Peyer's patch (tissue), 4 donors: ENCODE data around the gene ZBTB14. TPM values are rescaled to one million over a fixed set of nuclear protein-coding genes. Genes with fewer than 3 reads are reported as not detected.
A peak's percentile ranks its signal among the peaks of the same experiment; 100 is the strongest.

Experiments
- DNase-seq, 3 donors: peaks; one replicate each; pipeline ENCODE4 v3.0.0-alpha.2; 2017 to 2019
- H3K27ac ChIP-seq, 4 donors: fragments of 200-600 bp; sonication (generic); one replicate each; pipeline ENCODE4 v1.5.1; 2016 to 2019
- H3K27me3 ChIP-seq, 2 donors: fragments of 200-600 bp; sonication (generic); one replicate each; pipeline ENCODE4 v1.5.1; 2019
- H3K36me3 ChIP-seq, 3 donors: fragments of 200-600 bp; sonication (generic); one replicate each; pipeline ENCODE4 v1.5.1; 2016 to 2019
- H3K4me1 ChIP-seq, 4 donors: fragments of 200-600 bp; sonication (generic); one replicate each; pipeline ENCODE4 v1.5.1; 2016 to 2019
- H3K4me3 ChIP-seq, 4 donors: fragments of 200-600 bp; sonication (generic); 1 replicate in 3 of 4; 2 replicates in 1 of 4; pipeline ENCODE4 v1.5.1; 2016 to 2019; ENCODE audit warnings: mild to moderate bottlenecking in 1 of 4
- H3K9me3 ChIP-seq, 4 donors: fragments of 200-600 bp; sonication (generic); one replicate each; pipeline ENCODE4 v1.5.1; 2016 to 2019; ENCODE audit warnings: mild to moderate bottlenecking in 1 of 4
- POLR2A ChIP-seq, 2 donors: fragments of 450-650 bp; IDR thresholded peaks; one replicate each; pipeline ENCODE4 v1.5.1; 2017; ENCODE audit warnings: antibody characterized with exemption in 2 of 2, mild to moderate bottlenecking in 2 of 2, moderate library complexity in 2 of 2
- total RNA-seq, 4 donors: library from RNA; depleted of rRNA; stranded (reverse); fragments of >200 nt; gene quantifications; one replicate each; pipeline ENCODE4 v1.1.0, GENCODE V29; 2016
- TF ChIP-seq, protein P1 (sequence below), 6 experiments: fragments of 450-650 bp in 4 of 6; fragments of 200-600 bp in 2 of 6; sonication (generic) in 1 of 6; IDR thresholded peaks; one replicate each; pipeline ENCODE4 v1.5.1; 2017 to 2019; ENCODE audit warnings: antibody characterized with exemption in 6 of 6, mild to moderate bottlenecking in 3 of 6, moderate library complexity in 1 of 6

Gene ZBTB14, protein sequence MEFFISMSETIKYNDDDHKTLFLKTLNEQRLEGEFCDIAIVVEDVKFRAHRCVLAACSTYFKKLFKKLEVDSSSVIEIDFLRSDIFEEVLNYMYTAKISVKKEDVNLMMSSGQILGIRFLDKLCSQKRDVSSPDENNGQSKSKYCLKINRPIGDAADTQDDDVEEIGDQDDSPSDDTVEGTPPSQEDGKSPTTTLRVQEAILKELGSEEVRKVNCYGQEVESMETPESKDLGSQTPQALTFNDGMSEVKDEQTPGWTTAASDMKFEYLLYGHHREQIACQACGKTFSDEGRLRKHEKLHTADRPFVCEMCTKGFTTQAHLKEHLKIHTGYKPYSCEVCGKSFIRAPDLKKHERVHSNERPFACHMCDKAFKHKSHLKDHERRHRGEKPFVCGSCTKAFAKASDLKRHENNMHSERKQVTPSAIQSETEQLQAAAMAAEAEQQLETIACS
- 10 to 100 TPM in 3 of 4 donors, 1 to 10 TPM in 1; 5.8 to 15.0 (median 11.9) TPM for total RNA-seq

DNA sequence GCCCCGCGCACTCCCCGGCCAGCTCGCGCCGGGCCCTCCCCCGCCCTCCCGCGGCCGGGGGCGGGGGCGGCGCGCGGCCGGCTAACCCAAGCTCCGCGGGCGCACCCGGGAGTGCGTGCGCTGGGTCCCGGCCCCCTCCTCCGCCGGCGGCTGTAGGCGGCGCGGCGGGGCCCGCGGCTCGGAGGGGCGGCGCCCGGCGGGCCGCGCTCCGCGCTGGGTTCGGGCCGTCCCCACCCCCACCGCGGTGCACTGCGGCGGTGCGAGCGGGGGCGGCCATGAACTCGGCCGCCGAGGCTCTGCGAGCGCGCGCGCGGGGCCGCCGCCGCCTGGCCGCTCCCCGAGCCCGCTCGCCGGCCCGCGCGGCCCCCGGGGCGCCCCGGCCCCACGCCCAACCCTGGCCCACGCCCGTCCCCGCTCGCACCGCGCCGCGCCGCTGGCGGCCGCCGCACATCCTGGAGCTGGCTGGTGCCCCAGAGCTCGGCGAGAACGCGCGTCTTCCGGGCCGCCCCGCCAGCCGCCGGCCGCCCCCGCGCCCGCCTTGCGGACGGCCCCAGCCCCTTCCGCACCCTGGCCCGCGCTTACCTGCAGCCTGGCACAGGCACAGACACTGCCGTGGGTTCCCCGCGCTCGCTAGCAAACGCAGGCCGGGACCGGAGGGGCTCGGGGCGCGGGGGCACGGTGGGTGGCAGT lies at the start of gene ZBTB14:
TSS of gene ZBTB14 (minus strand) at position 496 of the 690 bp plus-strand sequence. CDS start 2,480 bp downstream, outside the sequence.
- DNase-seq = peak; percentile 51 to 83 (median 81)
- Histone ChIP-seq H3K4me3 (peak within 1 kb of the TSS; percentile 81 to 96 (median 94)), H3K27me3 (no peaks in the 10 kb centered on the region), H3K36me3 (peaks cover 0 to 23% (median 0%) of the 10 kb centered on the region in 3 donors), H3K4me1 (peaks cover 0 to 8% (median 2%) of the 10 kb centered on the region in 4 donors), H3K27ac (peak within 1 kb of the TSS; percentile 99 to 100 (median 100)), H3K9me3 (no peaks in the 10 kb centered on the region)
- TF ChIP-seq POLR2A (IDR thresholded peaks at IDR 0.05) = peak in 1 of 2 donors; percentile 18
- TF ChIP-seq, protein P1, sequence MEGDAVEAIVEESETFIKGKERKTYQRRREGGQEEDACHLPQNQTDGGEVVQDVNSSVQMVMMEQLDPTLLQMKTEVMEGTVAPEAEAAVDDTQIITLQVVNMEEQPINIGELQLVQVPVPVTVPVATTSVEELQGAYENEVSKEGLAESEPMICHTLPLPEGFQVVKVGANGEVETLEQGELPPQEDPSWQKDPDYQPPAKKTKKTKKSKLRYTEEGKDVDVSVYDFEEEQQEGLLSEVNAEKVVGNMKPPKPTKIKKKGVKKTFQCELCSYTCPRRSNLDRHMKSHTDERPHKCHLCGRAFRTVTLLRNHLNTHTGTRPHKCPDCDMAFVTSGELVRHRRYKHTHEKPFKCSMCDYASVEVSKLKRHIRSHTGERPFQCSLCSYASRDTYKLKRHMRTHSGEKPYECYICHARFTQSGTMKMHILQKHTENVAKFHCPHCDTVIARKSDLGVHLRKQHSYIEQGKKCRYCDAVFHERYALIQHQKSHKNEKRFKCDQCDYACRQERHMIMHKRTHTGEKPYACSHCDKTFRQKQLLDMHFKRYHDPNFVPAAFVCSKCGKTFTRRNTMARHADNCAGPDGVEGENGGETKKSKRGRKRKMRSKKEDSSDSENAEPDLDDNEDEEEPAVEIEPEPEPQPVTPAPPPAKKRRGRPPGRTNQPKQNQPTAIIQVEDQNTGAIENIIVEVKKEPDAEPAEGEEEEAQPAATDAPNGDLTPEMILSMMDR (IDR thresholded peaks at IDR 0.05) = peak in 1 of 6 experiments; percentile 4

DNA sequence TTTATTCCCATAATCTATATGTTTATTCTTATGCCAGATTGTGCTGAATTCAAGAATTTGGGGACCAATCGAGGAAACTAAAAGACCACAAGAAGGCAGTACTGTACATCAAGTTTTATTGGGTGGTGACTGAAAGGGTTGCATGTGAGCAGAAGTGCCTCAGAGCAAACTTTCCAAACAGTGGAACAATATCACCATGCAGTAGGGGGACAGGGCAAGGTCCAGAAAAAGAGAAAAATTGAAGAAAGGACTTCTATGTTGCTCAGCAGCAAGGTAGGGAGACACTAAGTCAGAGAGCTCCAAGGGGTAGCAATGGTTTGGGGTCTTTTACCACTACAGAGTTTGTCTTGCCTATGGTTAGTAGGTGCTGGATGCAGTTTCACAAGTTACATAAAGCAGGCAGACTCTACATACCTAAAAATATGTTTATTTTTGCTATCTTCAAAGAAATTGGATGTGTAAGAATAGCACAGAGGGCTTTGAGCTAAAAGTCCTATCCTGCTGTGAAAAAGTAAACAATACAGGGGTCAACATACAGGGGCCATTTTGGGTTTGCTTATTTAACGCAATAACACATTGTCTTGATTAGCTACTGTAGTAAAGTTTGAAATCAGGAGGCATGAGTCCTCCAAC lies 43.8 kb upstream of the ZBTB14 start:
- no peak overlapping the region for H3K4me3 ChIP-seq
- no peaks in the 10 kb centered on the region for H3K9me3 ChIP-seq
- no peaks in the 10 kb centered on the region for H3K36me3 ChIP-seq
- no peak for TF ChIP-seq POLR2A (IDR thresholded peaks at IDR 0.05)
- TF ChIP-seq, protein P1 (IDR thresholded peaks at IDR 0.05) = no peak
- no peak overlapping the region for H3K27ac ChIP-seq
- H3K27me3 ChIP-seq = no peaks in the 10 kb centered on the region
- no peaks in the 10 kb centered on the region for H3K4me1 ChIP-seq
- DNase-seq = no peak

DNA sequence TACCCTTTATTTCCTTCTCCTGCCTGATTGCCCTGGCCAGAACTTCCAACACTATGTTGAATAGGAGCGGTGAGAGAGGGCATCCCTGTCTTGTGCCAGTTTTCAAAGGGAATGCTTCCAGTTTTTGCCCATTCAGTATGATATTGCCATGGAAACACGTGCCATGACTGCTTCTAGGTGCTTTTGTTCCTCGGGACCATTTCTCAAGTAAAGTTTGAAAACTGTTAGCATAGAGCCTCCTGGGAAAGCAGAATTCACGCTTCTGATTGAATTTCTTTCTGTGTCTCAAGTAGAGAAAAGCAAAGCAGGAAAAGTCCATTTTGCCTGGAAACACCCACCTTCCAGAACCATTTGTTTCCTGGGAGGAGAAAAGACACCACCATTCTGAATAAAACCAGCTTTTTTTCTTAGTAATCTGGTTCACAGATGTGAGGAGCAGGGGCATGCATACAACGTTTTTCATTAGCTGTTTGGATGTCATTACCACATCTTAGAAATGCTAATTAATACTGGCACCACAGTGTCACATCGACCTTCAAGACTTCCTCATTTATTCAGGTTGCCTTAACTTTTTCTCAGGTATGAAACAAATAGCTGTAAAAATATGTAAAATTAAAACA lies 39.0 kb upstream of the ZBTB14 start:
- no peak overlapping the region for H3K27ac ChIP-seq
- no peak overlapping the region for H3K4me3 ChIP-seq
- H3K27me3 ChIP-seq = no peaks in the 10 kb centered on the region
- H3K36me3 ChIP-seq = no peaks in the 10 kb centered on the region
- no peak for DNase-seq
- H3K4me1 ChIP-seq = no peaks in the 10 kb centered on the region
- no peaks in the 10 kb centered on the region for H3K9me3 ChIP-seq
- TF ChIP-seq, protein P1 (IDR thresholded peaks at IDR 0.05) = no peak
- TF ChIP-seq POLR2A (IDR thresholded peaks at IDR 0.05) = no peak

DNA sequence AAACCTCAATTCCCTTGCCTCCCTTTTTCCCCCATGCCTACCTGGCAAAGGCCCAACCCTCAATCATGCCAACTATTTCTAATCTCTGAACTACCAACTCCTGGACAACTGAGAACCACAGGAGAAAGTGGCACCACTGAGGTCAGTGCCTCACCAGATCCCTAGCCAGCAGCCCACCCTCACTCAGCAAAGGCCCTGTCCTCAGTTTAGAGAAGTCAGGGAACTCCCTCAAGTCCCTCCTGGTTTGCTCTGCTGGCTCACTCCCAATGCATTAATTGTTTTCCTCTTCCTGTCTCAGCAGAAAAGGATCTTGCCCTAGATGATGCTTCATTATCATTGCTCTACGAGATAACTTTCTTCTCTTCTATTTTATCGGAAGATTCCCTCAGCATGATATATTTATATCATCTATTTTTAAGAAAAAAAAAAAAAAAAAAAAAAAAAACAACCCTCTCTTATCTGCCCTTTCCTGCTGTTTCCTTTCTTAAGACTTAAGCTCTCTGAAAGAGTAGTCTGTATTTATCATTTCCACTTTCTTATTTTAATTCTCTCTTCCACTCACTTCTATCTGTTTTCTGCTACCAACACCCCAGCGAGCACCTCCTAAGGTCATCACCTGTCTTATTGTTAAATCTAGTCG lies 22.7 kb upstream of the ZBTB14 start:
- Histone ChIP-seq H3K4me3 (no peak overlapping the region), H3K27ac (no peak overlapping the region), H3K4me1 (no peaks in the 10 kb centered on the region), H3K27me3 (no peaks in the 10 kb centered on the region), H3K9me3 (no peaks in the 10 kb centered on the region), H3K36me3 (no peaks in the 10 kb centered on the region)
- TF ChIP-seq, protein P1 (IDR thresholded peaks at IDR 0.05) = no peak
- DNase-seq = no peak

DNA sequence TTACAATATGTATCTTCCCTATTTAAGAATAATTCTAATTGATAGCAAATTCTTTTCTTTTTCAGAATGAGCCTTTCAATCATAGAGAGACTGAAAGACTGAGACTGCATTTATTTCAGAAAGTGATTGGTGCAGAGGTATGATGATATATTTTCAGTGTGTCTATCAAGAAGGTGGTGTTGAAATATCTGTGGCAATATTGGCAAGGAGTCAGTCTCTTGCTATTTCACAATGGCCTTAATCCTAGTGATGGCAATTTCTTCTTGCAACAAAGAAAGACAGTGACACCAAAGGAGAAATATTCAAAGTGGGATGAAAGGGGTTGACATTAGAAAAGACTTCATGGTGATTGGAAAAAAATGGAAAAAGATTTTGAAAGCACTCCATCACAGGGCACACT lies 21.7 kb upstream of the ZBTB14 start:
- Histone ChIP-seq H3K4me3 (no peak overlapping the region), H3K9me3 (no peaks in the 10 kb centered on the region), H3K27me3 (no peaks in the 10 kb centered on the region), H3K27ac (no peak overlapping the region), H3K4me1 (no peaks in the 10 kb centered on the region), H3K36me3 (no peaks in the 10 kb centered on the region)
- no peak for DNase-seq
- TF ChIP-seq, protein P1 (IDR thresholded peaks at IDR 0.05) = no peak
- TF ChIP-seq POLR2A (IDR thresholded peaks at IDR 0.05) = no peak
